ENCODE results near the gene AEBP2.
"Not testable (repeated sequence)": the region's sequence is repeated elsewhere in the genome, so short reads cannot be mapped to it uniquely, and the experiment has no call there.

AEBP2 gene

DNA sequence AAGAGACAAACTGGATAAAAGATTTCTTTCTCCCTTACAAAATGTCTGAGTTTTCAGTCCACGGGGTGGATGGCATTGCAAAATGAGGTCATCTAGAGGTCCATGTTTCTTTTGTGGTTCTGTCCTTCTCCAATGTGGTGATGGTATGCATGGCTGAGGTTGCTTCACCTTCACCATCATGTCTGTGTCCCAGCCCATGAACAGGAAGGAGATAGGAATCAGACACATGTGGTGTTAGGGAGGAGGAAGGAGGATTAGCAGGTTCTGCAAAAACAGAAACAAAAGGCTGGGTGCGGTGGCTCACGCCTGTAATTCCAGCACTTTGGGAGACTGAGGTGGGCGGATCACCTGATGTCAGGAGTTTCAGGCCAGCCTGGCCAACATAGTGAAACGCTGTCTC is 11.0 kb upstream of the AEBP2 start:
- no peak for DNase-seq (ENCODE audit: low spot score)
- TF ChIP-seq, protein P1, sequence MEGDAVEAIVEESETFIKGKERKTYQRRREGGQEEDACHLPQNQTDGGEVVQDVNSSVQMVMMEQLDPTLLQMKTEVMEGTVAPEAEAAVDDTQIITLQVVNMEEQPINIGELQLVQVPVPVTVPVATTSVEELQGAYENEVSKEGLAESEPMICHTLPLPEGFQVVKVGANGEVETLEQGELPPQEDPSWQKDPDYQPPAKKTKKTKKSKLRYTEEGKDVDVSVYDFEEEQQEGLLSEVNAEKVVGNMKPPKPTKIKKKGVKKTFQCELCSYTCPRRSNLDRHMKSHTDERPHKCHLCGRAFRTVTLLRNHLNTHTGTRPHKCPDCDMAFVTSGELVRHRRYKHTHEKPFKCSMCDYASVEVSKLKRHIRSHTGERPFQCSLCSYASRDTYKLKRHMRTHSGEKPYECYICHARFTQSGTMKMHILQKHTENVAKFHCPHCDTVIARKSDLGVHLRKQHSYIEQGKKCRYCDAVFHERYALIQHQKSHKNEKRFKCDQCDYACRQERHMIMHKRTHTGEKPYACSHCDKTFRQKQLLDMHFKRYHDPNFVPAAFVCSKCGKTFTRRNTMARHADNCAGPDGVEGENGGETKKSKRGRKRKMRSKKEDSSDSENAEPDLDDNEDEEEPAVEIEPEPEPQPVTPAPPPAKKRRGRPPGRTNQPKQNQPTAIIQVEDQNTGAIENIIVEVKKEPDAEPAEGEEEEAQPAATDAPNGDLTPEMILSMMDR (IDR thresholded peaks at IDR 0.05; ENCODE audit: extremely low read depth, missing control alignments), result no peak

DNA sequence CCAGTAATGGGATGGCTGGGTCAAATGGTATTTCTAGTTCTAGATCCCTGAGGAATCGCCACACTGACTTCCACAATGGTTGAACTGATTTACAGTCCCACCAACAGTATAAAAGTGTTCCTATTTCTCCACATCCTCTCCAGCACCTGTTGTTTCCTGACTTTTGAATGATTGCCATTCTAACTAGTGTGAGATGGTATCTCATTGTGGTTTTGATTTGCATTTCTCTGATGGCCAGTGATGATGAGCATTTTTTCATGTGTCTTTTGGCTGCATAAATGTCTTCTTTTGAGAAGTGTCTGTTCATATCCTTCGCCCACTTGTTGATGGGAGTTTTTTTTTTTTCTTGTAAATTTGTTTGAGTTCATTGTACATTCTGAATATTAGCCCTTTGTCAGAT is 9.8 kb upstream of the AEBP2 start:
- not testable (repeated sequence) for DNase-seq (ENCODE audit: low spot score)

DNA sequence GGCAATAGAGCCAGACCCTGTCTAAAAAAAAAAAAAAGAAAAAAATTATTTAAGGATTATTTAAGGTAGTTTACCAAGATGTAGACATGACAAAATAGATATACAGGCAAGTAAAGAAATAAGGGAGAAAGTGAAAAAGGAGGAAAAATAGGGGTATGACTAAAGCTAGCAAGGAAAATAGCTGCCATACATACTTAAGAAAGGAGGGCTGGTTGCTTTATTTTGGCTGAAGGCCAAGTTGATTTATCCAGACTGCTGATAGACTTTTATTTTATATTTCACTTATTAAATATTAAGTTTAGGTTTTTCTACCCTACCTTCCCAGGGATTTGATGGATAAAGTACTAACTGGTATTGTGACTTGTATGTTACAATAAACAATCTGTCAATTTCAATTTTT is 8.3 kb upstream of the AEBP2 start:
- TF ChIP-seq, protein P1 (IDR thresholded peaks at IDR 0.05; ENCODE audit: extremely low read depth, missing control alignments), result no peak

DNA sequence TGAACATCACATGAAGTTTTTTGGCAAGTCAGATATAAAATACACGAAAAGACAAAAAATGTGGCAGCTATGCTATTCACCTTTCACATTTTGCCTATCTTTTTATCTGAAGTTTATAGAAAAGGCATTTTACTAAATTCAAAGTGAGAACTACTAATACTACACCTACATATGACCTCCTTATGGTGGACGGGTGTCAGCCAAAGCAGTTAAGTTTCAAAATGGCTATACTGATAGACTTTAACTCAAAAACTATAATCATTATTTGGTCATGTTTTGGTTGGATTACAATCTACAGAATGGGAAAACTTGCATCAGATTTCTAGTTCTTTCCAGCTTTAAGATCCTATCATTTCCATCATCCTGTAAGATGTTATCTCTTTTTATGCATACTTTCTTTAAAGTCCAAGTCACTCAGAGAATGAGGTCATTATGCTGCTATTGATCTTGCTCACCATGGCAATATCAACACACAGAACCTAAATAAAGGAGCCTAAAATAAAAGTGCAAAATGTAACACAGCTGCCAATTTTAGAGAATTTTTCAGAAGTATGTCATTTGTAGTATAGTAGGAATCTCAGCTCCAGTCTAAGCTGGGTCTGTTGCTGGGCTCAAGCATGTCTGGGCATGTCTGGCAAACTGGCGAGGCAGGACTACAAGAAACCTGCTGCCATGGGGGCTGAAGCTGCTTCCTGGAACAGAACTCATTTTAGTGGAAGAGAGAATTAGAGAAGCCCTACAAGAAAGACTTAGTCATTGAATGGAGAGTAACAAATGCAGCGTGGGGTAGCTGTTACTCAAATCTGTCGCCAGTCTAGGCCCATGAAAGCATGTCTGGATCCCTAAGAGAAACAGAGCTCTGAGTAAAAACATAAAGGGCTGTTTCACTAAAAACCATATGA is 7.6 kb upstream of the AEBP2 start:
- TF ChIP-seq, protein P1 (IDR thresholded peaks at IDR 0.05; ENCODE audit: extremely low read depth, missing control alignments), result no peak
- DNase-seq (ENCODE audit: low spot score), result peak; percentile 40

More for the DNA sequence above, 8.3 kb upstream of the AEBP2 start:
- no peak for DNase-seq (ENCODE audit: low spot score)

DNA sequence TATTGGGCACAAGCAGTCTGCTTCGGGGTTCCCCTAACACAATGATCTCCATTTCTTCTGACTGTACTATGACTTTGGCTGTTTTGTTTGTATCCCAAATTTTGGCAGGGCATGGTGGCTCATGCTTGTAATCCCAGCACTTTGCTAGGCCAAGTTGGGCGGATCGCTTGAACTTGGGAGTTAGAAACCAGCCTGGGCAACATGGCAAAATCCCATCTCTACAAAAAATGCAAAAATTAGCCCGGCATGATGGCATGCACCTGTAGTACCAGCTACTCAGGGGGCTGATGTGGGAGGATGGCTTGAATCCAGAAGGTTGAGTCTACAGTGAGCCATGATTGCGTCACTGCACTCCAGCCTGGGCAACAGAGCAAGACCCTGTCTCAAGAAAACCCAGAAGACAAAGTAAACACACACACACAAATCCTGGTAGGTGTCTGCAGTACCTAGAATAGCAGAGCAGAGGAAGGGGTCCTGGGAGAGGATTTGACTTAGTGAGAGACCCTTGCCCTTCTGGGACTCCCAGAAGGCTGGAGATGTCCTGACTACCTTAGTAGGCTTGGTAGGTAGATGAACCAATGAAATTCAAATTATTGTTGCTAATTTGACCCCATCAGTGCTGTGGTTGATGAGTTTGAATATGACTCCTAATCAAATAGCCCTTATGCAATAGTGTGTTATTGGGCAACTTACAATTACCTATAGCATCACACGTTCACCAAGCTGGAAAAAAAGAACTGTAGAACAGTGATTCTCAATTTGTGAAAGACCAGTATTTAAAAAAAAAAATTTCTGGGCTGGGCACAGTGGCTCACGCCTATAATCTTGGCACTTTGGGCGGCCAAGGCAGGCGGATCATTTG is 6.8 kb upstream of the AEBP2 start:
- no peak for DNase-seq (ENCODE audit: low spot score)
- TF ChIP-seq, protein P1 (IDR thresholded peaks at IDR 0.05; ENCODE audit: extremely low read depth, missing control alignments), result no peak

DNA sequence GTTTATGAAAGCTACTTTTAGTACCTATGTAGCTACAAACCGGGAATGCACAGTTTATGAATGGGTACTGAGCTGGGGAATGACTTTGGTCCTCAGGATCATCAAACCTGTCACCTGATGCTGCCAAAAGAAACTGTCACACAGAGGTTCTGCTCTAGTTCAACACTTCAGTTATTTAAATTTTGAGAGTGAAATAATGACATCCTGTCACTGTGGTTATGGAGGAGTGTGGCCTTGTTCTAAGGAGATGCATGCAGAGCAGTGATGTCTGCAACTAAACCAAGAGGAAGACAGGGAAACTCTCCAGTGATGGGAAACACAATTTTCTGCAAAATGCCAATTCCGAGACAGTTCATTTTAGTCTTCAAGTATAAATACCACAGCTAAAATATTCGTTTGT is 4.8 kb upstream of the AEBP2 start:
- DNase-seq (ENCODE audit: low spot score), result peak; percentile 32
- TF ChIP-seq, protein P1 (IDR thresholded peaks at IDR 0.05; ENCODE audit: extremely low read depth, missing control alignments), result no peak

DNA sequence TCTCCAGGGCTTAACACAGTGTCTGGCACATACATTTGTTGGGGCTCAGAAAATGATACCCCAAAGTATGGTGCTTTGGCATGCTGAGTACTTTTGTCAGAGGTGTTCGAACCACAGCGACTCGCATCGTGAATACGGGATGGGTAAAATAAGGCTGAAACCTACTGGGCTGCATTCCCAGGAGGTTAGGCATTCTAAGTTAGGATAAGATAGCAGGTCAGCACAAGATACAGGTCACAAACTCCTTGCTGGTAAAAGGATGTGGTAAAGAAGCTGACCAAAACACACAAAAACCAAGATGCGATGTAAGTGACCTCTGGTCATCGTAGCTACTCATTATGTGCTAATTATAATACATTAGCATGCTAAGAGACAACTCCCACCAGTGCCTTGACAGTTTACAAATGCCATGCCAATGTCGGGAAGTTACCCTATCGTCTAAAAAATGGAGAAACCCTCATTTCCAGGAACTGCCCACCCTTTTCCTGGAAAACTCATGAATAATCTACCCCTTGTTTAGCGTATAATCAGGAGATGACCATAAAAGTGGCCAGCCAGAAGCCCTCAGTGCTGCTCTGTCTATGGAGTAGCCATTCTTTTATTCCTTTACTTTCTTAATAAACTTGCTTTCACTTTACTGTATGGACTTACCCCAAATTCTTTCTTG is 3.3 kb upstream of the AEBP2 start:
- TF ChIP-seq, protein P1 (IDR thresholded peaks at IDR 0.05; ENCODE audit: extremely low read depth, missing control alignments), result no peak
- no peak for DNase-seq (ENCODE audit: low spot score)

Measured in GM20000 (cell line).